WTC11 (cell line): ENCODE measurements around the gene RGMA. TPM values are rescaled to one million over a fixed set of nuclear protein-coding genes. Genes with fewer than 3 reads are reported as not detected.
A peak's percentile ranks its signal among the peaks of the same experiment; 100 is the strongest.
"Not testable (repeated sequence)": the region's sequence is repeated elsewhere in the genome, so short reads cannot be mapped to it uniquely, and the experiment has no call there.

Source experiments
- ATAC-seq: fragments of 200-7000 bp; cut with Tn5 transposase; 2 replicates; pipeline ENCODE4 v1.10.0; 2021; ENCODE audit warnings: mild to moderate bottlenecking, moderate library complexity
- CTCF ChIA-PET: fragments of 300-600 bp; sonication (Branson Sonifier 250); formaldehyde crosslinking; loops from one replicate; lab custom pipeline; 2021; ENCODE audit warnings: antibody characterized with exemption; lab: Charles Lee
- POLR2A ChIA-PET: fragments of 350-600 bp; sonication (Branson Sonifier 250); formaldehyde crosslinking; loops from one replicate; lab custom pipeline; 2021; ENCODE audit warnings: antibody characterized with exemption; lab: Charles Lee
- DNase-seq: peaks from one replicate; pipeline ENCODE4 v3.0.0; 2021; ENCODE audit warnings: low spot score
- H3K27ac Mint-ChIP-seq: 2 replicates; pipeline ENCODE4 v1.8.0; 2021; ENCODE audit warnings: mixed read lengths
- H3K27me3 Mint-ChIP-seq: 2 replicates; pipeline ENCODE4 v1.8.0; 2021; ENCODE audit warnings: low read depth, mild to moderate bottlenecking, moderate library complexity, mixed read lengths
- H3K36me3 Mint-ChIP-seq: 2 replicates; pipeline ENCODE4 v1.8.0; 2021; ENCODE audit warnings: mixed read lengths
- H3K4me1 Mint-ChIP-seq: 2 replicates; pipeline ENCODE4 v1.8.0; 2022; ENCODE audit warnings: mixed read lengths
- H3K4me3 Mint-ChIP-seq: 2 replicates; pipeline ENCODE4 v1.8.0; 2021; ENCODE audit warnings: mild to moderate bottlenecking, moderate library complexity, mixed read lengths
- H3K9me3 Mint-ChIP-seq: 2 replicates; pipeline ENCODE4 v1.8.0; 2021; ENCODE audit warnings: mixed read lengths
- ELF4 ChIP-seq: sonication (generic); formaldehyde crosslinking; IDR thresholded peaks from 2 replicates; pipeline ENCODE4 v1.8.1; 2022; ENCODE audit warnings: low read depth, mild to moderate bottlenecking, moderate library complexity, missing genetic modification reagents
- FOXP1 ChIP-seq: sonication (generic); formaldehyde crosslinking; IDR thresholded peaks from 2 replicates; pipeline ENCODE4 v1.8.0; 2022; ENCODE audit warnings: missing genetic modification reagents, mild to moderate bottlenecking, moderate library complexity, borderline replicate concordance
- HMGA2 ChIP-seq: fragments of 250-450 bp; sonication (Bioruptor Pico); IDR thresholded peaks from 2 replicates; pipeline ENCODE4 v1.4.0; 2021; ENCODE audit warnings: mild to moderate bottlenecking, moderate library complexity
- NFE2L1 ChIP-seq: sonication (generic); formaldehyde crosslinking; IDR thresholded peaks from 2 replicates; pipeline ENCODE4 v1.8.1; 2023; ENCODE audit warnings: missing genetic modification reagents
- NR2C2 ChIP-seq: sonication (generic); formaldehyde crosslinking; IDR thresholded peaks from 2 replicates; pipeline ENCODE4 v1.8.0; 2022; ENCODE audit warnings: mild to moderate bottlenecking, missing genetic modification reagents
- SP1 ChIP-seq: sonication (generic); formaldehyde crosslinking; conservative IDR thresholded peaks from 2 replicates; pipeline ENCODE4 v1.8.1; 2022; ENCODE audit warnings: missing genetic modification reagents
- TEAD4 ChIP-seq: sonication (generic); formaldehyde crosslinking; IDR thresholded peaks from 2 replicates; pipeline ENCODE4 v1.8.0; 2022; ENCODE audit warnings: mild to moderate bottlenecking, missing genetic modification reagents
- ZNF219 ChIP-seq: sonication (generic); formaldehyde crosslinking; IDR thresholded peaks from 2 replicates; pipeline ENCODE4 v1.8.0; 2023; ENCODE audit warnings: missing genetic modification reagents, mild to moderate bottlenecking, borderline replicate concordance
- ZNF232 ChIP-seq: sonication (generic); formaldehyde crosslinking; IDR thresholded peaks from 2 replicates; pipeline ENCODE4 v1.8.0; 2022; ENCODE audit warnings: mild to moderate bottlenecking, missing genetic modification reagents
- total RNA-seq: library from RNA; stranded (reverse); gene quantifications from 3 replicates; pipeline ENCODE4 v1.2.3, GENCODE V29; 2021
- TF ChIP-seq, protein P1 (sequence below): fragments of 250-450 bp; sonication (Bioruptor Pico); IDR thresholded peaks from 2 replicates; pipeline ENCODE4 v1.9.0; 2021; ENCODE audit warnings: mild to moderate bottlenecking

RGMA gene
- total RNA-seq, 1 experiment from 2014 or later = 47.2 TPM

DNA sequence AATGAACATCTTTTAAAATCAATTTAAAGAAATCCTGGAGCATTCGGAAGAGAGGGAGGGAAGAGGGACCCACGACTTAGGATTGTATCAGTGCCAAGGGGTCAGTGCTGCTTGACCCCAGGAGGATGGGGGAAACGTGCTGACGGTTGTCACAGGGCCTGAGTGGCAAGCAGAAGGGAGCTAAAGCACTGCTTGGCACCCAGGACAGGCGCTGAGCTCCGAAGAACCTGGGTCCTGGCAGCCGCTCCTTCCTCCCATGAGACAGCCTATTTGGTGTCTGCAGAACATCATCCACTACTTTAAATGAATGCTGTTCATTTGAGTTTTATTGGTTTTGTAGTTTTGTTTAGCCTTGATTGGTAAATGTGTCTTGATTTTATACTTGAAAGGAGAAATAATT, 54.5 kb downstream of the RGMA start:
- H3K4me1 Mint-ChIP-seq = peaks cover 21% of the 10 kb centered on the region

DNA sequence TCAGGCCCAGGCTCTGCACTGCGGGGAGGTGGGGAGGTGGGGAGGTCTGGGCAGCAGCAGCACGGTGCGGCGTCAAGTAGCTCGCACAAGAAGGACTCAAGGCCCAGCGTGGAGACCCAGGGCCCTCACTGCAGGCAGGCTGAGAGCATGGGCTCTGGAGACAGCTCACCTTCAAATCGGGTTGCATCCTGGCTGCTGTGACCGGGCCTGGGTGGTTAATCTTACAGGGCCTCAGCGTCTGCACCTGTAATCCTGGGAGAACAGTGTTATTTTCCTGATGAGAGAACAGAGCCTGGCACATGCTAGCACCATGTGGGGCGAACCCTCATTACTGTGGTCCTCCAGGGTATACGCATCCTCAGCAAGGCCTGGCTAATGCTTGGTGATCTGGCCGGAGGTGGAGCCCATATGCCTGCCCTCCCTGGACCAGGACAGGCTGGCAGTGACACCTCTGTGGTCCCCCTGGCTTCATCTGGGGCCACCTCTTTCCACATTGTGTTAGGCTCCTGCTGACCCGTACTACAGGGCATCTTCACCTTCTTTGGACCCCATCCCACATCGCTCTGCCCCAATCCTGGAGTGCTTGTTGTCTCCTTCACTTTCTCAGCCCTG, 55.5 kb downstream of the RGMA start:
- H3K27me3 Mint-ChIP-seq = no peaks in the 10 kb centered on the region
- TF ChIP-seq, protein P1, sequence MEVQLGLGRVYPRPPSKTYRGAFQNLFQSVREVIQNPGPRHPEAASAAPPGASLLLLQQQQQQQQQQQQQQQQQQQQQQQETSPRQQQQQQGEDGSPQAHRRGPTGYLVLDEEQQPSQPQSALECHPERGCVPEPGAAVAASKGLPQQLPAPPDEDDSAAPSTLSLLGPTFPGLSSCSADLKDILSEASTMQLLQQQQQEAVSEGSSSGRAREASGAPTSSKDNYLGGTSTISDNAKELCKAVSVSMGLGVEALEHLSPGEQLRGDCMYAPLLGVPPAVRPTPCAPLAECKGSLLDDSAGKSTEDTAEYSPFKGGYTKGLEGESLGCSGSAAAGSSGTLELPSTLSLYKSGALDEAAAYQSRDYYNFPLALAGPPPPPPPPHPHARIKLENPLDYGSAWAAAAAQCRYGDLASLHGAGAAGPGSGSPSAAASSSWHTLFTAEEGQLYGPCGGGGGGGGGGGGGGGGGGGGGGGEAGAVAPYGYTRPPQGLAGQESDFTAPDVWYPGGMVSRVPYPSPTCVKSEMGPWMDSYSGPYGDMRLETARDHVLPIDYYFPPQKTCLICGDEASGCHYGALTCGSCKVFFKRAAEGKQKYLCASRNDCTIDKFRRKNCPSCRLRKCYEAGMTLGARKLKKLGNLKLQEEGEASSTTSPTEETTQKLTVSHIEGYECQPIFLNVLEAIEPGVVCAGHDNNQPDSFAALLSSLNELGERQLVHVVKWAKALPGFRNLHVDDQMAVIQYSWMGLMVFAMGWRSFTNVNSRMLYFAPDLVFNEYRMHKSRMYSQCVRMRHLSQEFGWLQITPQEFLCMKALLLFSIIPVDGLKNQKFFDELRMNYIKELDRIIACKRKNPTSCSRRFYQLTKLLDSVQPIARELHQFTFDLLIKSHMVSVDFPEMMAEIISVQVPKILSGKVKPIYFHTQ (CRISPR knock-in tag) = no peak
- TF ChIP-seq ZNF219 = no peak
- no peak for TF ChIP-seq FOXP1
- TF ChIP-seq TEAD4 (CRISPR knock-in tag) = no peak
- peaks cover 25% of the 10 kb centered on the region for H3K4me1 Mint-ChIP-seq
- H3K36me3 Mint-ChIP-seq = no peaks in the 10 kb centered on the region
- ChIA-PET CTCF (interaction anchor here (0.5 to 6.3 kb wide), 4 partner anchors 54 to 1086 kb away, joined by 4 to 89 read pairs (median 10); no protein-coding TSS in a partner anchor), POLR2A (no interaction called here)
- DNase-seq = no peak
- H3K27ac Mint-ChIP-seq = no peak overlapping the region
- ATAC-seq = no peak
- H3K9me3 Mint-ChIP-seq = no peaks in the 10 kb centered on the region
- H3K4me3 Mint-ChIP-seq = no peak overlapping the region

More for the DNA sequence above, 54.5 kb downstream of the RGMA start:
- CTCF ChIA-PET = interaction anchor here (0.5 to 2.5 kb wide), 3 partner anchors 53 to 1085 kb away, joined by 3 to 20 read pairs (median 13); no protein-coding TSS in a partner anchor
- Mint-ChIP-seq H3K4me3 (no peak overlapping the region), H3K27me3 (no peaks in the 10 kb centered on the region), H3K9me3 (peaks cover 1% of the 10 kb centered on the region), H3K27ac (no peak overlapping the region), H3K36me3 (peaks cover 1% of the 10 kb centered on the region)
- TF ChIP-seq SP1 (CRISPR knock-in tag) = no peak
- no peak for TF ChIP-seq NFE2L1
- TF ChIP-seq ELF4 (CRISPR knock-in tag) = no peak
- TF ChIP-seq NR2C2 (CRISPR knock-in tag) = no peak
- DNase-seq (no peak), ATAC-seq (no peak)
- POLR2A ChIA-PET = no interaction called here

DNA sequence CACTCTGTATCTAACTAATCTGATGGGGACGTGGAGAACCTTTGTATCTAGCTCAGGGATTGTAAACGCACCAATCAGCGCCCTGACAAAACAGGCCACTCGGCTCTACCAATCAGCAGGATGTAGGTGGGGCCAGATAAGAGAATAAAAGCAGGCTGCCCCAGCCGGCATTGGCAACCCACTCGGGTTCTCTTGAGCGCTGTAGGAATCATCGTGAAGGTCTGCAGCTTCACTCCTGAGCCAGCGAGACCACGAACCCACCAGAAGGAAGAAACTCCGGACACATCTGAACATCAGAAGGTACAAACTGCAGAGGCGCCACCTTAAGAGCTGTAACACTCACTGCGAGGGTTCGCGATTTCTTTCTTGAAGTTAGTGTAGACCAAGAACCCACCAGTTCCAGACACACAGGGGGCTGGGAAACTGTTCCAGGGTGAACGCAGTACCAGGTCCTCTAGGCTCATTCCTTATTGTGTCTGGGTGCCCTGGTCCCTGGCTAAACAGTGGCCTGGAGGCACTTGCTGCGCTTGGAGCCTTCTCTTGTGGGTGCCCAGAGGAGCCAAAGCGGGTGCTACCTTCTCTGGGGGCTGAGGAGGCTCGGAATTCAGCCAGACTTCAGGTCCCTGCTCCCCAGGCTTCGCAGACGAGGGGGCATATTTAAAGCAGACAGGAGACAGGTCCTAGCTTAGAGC, 56.4 kb downstream of the RGMA start:
- H3K36me3 Mint-ChIP-seq, H3K27me3 Mint-ChIP-seq, POLR2A ChIA-PET, DNase-seq, H3K27ac Mint-ChIP-seq, ATAC-seq, H3K9me3 Mint-ChIP-seq, H3K4me3 Mint-ChIP-seq: not testable (repeated sequence)
- CTCF ChIA-PET = interaction anchor here (0.5 to 6.3 kb wide), 6 partner anchors 27 to 1087 kb away, joined by 3 to 89 read pairs (median 5); no protein-coding TSS in a partner anchor
- peaks cover 30% of the 10 kb centered on the region for H3K4me1 Mint-ChIP-seq

DNA sequence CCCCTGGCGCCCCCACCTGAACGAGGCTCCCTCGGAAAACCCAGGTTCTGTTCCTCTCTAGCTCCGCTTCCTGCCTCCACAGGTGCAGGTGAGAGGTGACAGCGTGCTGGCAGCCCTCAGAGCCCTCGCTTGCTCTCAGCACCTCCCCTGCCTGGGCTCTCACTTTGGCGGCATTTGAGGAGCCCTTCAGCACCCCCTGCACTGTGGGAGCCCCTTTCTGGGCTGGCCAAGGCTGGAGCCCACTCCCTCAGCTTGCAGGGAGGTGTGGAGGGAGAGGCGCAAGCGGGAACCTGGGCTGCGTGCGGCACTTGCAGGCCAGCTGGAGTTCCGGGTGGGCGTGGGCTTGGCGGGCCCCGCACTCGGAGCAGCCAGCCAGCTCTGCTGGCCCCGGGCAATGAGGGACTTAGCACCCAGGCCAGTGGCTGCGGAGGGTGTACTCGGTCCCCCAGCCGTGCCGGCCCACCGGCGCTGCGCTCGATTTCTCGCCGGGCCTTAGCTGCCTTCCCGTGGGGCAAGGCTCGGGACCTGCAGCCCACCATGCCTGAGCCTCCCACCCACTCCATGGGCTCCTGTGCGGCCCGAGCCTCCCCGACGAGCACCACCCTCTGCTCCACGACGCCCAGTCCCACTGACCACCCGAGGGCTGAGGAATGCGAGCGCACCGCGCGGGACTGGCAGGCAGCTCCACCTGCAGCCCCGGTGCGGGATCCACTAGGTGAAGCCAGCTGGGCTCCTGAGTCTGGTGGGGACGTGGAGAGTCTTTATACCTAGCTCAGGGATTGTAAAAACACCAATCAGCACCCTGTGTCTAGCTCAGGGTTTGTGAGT, 57.2 kb downstream of the RGMA start:
- H3K4me3 Mint-ChIP-seq, DNase-seq, POLR2A ChIA-PET, H3K27ac Mint-ChIP-seq, H3K27me3 Mint-ChIP-seq, H3K9me3 Mint-ChIP-seq, ATAC-seq, H3K36me3 Mint-ChIP-seq: not testable (repeated sequence)
- CTCF ChIA-PET = interaction anchor here (0.8 to 6.3 kb wide), 9 partner anchors 14 to 1088 kb away, joined by 3 to 89 read pairs (median 7); no protein-coding TSS in a partner anchor
- H3K4me1 Mint-ChIP-seq = peaks cover 30% of the 10 kb centered on the region

GRCh38 chr15:93031103-93031464, 57.9 kb downstream of the RGMA start:
- DNase-seq (no peak), ATAC-seq (peak; percentile 2)
- CTCF ChIA-PET = interaction anchor here (0.6 to 6.3 kb wide), 16 partner anchors 9 to 1089 kb away, joined by 3 to 89 read pairs (median 6); no protein-coding TSS in a partner anchor
- no peak overlapping the region for H3K4me3 Mint-ChIP-seq
- POLR2A ChIA-PET = no interaction called here
- peaks cover 8% of the 10 kb centered on the region; the same call in 1 of the 2 replicates for H3K36me3 Mint-ChIP-seq
- no peaks in the 10 kb centered on the region for H3K9me3 Mint-ChIP-seq
- H3K27ac Mint-ChIP-seq = no peak overlapping the region
- H3K27me3 Mint-ChIP-seq = no peaks in the 10 kb centered on the region
- TF ChIP-seq HMGA2 (CRISPR knock-in tag) (no peak), ZNF232 (0 out of 2 replicates have a peak, but pooled peaks have one; percentile 2)
- peaks cover 31% of the 10 kb centered on the region for H3K4me1 Mint-ChIP-seq
